GM20431 (cell line): Measurements from ENCODE around the gene ANXA4.
"Not testable (repeated sequence)": the region's sequence is repeated elsewhere in the genome, so short reads cannot be mapped to it uniquely, and the experiment has no call there.

Experiments used
- in situ Hi-C: fragments of 300-500 bp; cut with MseI, MboI; formaldehyde crosslinking; loops from one replicate; pipeline ENCODE4 v1.15.0; 2020; ENCODE audit warnings: low sequenced_read_pairs; ENCODE audit not compliant: unreplicated experiment

Gene ANXA4

DNA sequence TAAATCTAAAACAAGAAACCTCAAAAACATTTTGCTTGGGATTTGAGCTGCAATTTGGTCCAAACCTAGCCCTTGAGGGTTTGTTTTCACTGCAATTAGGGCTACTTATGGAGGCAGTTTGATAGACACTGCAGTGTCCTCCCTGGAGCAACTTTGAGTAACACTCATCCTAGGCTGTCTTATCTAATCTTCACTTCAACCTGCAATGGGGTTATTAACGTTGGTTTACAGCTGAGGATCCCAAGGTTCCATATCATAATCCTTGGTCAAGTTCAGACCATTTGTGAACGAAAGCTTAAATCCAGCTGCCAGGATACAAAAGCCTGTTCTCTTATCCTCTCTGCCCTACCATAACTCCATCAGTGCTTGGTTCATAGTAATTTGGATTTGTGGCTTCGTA is 2.5 kb downstream of the ANXA4 start:
- in situ Hi-C loops = no loop called here

DNA sequence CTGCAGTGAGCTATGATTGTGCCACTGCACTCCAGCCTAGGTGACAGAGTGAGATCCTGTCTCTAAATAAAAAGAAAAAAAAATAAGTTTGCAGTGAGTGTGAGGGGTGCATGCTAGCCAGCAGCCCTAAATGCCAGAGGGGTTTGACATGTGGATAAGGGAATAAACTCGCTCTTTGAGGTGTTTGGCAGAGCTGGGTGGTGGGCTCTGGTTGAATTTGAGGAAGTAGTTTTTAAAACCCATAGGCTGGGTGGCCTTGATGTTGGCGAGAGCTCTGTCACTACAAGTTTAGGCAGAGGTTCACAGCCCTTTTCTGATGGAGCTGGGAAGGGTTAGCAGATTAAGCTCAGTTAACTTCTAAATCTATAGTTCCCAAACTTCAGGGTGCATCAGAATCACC is 3.1 kb downstream of the ANXA4 start:
- in situ Hi-C loops = no loop called here

DNA sequence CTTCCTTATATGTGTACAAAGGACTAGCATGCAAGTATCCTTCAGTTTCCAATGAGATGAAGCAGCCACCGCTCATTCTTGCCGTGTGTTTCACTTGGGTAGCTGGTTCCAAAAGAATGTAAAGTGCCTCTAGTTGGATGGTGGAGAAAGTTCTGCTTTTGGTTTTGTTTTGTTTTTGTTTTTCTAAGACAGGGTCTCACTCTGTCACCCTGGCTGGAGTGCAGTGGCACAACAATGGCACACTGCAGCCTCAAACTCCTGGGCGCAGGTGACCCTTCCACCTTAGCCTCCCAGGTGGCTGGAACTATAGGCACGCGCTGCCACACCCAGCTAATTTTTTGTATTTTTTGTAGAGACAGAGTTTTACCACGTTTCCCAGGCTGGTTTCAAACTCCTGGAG is 8.3 kb downstream of the ANXA4 start:
- in situ Hi-C loops = no loop called here

DNA sequence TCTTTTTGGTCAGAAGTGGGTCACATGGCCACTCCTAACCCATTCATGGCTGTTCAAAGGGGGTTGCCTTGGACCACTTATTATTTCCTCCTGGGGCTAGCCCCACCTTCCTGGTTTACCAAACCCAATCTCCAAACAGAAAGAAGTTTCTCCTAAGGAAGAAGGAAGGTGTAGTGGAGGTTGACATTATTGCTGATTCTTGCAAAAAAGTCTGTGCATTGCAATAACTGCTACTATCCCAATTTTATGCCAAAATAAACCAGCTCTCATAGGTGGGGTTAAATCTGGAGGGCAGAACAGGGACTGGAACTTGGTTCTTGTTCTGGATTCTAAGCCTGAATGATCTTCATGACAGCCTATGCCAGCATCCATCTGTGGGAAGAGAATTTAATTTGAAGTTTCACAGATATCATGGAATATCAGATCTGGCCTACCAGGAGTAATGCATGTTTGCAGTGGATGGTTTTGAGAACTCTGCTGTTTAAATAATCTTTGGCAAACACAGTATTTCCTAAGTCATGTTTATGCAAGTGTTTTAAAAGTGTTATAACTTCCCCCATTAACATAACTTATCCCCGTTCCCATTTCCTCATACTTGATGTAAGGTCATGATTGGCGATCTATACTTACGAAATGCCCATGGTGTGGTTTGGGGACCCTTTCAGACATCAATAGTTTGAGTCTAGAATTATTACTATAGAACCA is 11.9 kb downstream of the ANXA4 start:
- in situ Hi-C loops = no loop called here

DNA sequence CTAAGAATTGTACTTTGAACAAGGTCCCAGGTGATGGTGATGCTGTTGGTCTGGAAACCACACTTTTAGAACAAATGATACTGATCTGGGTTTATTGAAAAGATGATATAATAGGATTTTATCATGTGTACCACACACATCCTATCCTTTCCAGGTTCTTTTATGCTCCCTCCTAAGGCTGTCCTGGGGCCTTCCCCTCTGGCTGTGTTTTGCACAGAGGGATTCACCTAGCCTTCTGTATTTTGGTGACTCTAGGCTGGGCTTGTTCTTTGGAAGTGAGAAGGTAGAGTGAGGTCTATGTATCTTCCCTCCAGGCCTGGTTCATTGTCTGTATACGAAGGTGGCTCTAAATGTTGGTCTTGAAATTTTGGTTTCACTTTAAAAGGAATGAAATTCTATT is 12.7 kb downstream of the ANXA4 start:
- in situ Hi-C loops = no loop called here

DNA sequence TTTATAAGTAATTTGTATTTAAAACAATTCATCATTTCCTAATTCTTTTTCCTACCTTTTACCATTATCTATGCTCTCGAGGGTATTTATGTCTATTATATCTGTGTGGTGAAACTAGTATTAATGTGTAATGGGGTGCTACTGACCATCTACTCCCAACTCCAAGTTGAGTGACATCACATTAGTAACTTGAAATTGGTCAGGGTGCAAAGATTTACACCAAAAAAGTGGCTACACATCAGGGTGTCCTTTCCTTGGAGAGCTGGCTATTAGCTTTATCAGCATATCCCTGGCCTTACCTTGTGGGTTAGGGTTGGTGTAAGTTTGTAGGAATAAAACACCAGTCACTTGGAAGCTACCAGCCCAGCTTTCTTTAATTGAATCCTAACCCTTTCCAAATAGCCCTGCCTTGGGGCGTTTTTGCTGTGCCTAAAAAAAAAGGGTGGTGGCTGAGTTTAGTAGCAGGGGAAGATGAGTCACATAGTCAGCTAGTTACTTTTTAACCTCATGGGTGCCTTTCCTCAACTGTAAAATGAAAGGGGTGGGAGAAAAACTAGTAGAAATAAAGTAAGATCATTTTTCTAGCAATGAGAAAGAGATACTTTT is 14.0 kb downstream of the ANXA4 start:
- in situ Hi-C loops = no loop called here

DNA sequence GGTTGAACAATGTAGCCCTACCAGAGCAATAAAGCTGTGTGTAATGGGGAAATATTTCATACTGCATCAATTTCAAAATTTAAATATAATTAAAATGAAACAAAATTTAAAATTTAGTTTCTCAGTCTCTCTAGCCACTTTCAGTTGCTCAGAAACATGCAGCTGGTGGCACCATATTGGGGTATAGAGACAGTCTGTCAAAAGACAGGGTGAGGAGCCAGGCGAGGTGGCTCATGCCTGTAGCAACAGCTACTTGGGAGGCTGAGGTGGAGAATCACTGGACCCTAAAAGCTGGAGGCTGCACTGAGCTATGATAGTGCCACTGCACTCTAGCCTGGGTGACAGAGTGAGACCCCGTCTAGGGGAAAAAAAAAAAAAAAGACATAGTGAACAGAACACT is 20.1 kb downstream of the ANXA4 start:
- in situ Hi-C loops = no loop called here

DNA sequence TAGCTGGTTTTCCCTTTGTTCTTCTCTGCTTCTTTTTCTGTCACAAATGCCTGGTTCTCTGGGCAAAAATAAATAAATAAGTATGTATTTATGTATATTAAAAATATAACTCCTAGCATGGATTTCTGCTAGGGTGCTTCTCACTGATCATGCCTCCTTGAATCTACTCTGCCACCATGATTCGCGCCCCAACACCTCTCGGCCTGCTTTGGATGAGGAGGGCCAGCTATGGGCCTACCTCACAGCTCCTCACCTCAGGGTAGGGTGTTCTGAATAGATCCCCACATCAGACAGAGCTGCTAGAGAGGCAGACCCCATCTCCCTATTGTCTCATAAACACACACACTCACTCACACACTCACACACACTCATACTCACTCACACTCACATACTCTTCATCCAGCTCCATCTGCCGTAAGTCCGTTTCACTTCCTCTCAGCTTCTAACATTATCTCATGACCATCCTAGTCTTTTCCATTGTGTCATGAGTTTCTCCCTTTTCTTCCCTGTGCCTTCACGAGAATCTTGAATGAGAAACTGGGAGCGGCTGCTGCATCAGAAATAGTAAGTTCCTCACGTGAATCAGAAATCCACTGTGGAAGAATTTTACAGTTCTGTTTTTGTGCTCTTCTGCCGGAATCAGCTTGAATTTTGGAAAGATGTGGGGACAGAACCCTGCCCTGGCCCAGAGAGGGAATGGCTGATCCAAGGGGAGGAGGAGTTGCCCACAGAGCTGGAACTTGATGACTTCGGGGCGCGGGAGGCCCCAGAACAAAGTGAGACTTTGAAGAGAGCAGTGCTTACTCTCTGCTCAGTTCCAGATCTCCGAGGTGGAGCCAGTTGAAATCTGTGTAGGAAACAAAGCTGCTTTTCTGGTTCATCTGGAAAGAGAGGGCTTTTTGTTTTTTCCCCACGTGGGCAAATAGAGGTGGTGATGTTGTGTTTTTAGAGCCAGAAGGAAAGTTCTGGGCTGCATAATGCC is 20.9 kb downstream of the ANXA4 start:
- in situ Hi-C loops = no loop called here

DNA sequence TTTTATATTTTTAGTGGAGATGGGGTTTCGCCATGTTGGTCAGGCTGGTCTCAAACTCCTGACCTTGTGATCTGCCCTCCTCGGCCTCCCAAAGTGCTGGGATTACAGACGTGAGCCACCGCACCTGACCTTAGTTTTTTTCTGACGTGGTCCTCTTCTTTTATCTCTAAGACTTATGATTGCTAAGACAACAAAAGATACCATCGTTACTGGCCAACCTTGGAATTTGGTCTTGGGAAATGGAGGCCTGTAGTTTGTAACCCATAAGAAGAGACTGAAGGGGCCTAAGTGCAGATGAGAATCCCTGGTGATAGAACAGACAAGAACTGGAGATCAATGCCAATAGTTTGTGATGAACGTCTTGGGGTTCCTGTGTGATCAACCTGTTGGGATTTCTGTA is 21.9 kb downstream of the ANXA4 start:
- in situ Hi-C loops = not testable (repeated sequence)

DNA sequence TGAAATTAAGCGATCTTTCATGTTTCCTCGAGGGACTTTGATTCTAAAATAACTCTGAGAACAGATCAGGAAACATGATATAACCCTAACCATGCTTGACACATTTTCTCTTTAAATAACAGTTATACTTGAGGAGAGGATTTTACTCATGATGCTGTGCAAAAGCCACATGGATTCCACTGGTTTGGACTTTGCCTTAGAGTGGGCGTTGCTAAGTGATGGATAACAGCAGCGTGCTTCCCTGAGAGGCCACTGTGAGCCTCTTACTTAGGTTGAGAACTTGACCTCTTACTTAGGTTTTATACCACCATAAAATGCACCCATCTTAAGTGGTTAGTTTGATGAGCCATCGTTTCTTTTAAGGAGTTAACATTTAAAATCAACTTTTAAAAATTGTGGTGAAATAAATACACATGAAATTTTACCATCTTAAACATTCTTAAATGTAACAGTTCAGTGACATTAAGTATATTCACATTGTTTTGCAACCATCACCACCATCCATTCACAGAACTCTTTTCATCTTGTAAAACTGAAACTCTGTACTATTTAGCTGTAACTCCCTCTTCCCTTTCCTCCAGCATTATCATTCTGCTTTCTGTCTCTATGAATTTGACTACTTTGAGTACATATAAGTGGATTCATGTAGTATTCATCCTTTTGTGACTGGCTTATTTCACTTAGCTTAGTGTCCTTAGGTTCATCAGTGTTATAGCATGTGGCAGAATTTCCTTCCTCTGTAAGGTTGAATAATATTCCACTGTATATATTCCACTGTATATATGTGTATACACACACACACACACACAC is 22.6 kb downstream of the ANXA4 start:
- in situ Hi-C loops = no loop called here

DNA sequence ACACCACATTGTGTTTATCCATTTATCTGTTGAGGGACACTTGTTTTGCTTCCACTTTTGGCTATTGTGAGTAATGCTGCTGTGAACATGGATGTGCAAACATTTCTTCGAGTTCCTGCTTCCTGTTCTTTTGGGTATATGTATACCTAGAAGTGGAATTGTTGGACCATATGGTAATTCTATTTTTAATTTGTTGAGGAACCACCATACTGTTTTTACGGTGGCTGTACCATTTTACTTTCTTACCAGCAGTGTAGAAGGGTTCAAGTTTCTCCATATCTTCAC is 23.1 kb downstream of the ANXA4 start:
- in situ Hi-C loops = no loop called here

DNA sequence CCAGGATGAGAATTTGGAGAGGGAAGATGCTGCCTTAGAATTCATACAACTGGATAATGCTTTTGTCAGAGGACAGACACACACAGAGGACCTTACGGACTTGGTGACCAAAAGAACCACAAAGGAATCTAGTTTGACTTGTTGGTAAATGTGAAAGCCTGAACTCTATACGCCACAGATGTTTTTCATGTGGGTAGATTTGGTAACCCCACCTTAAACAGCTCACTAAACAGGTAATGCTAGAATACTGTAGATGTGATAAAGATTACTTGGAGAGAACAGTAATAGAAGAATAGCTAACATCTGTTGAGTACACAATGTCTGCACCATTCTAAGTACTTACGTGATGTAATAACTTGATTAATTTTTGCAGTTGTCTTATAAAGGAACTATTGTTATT is 24.1 kb downstream of the ANXA4 start:
- in situ Hi-C loops = no loop called here

DNA sequence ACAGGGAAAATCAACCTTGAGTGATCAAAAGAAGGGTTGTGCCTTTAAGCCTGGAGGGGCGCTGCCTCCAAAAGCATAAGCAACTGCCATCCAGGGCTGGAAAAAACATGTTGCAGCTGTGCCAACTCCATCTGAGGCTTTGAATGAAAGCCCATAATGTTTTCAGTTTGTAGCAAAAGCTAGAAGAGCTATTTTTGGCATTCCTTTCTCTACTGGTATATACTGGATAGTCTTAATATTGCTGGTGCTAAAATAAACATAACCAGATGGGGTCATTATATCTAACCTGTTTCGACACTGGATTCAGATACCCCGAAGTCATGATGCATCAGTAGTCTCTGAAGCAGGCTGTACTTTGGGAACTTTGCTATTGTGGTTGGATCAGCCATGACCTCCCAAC is 25.1 kb downstream of the ANXA4 start:
- in situ Hi-C loops = no loop called here

DNA sequence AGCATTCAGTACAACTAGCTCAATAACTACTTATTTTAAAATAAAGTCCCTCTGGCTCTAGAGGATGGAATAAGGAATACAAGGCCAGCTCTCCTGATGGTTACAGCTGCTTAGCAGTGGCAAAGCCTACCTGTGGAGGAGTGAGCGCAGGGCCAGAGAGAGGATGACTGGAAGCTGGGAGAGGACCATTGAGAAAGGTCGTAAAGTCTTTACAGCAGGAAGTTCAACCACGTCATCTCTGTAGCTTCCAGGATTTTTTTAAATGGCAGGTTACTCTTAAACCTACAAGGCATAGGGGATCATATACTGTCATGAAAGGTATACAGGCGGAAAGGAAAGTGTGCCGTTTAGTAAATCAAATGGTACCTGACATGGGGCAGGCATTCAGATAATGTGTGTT is 26.3 kb downstream of the ANXA4 start:
- in situ Hi-C loops = no loop called here

DNA sequence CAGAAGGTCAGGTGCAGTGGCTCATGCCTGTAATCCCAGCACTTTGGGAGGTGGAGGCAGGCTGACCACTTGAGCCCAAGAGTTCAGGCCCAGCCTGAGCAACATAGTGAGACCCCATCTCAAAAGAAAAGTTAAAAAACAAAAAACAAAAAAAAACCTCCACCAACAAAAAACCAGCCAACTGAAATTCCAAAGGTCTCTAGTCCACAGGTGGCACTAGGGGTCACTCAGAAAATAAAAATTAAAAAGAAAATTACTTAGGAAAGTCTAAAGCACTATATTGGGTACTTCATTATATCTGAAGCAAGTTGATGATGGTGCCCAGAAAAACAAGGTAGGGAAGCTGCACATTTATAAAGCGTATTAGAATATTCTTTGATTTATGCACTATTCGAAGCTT is 26.9 kb downstream of the ANXA4 start:
- in situ Hi-C loops = no loop called here

DNA sequence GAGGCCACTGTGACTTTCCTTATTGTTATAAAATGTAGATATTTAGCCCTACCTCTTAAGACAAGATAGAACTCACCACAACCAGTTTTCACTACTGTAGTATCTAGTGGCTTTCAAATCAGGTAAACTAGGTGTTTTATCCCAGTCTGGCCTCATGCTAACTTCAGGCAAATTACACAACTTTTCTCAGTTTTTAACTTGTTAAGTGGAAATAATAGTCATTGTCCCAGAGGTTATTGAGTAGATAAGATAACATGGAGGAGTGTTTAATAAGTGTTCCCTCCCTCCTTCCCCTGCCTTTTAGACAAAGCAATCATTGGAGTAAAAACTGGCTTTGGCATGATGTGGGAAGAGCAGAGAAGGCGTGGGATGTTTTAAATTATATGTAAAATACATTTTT is 27.3 kb downstream of the ANXA4 start:
- in situ Hi-C loops = no loop called here

DNA sequence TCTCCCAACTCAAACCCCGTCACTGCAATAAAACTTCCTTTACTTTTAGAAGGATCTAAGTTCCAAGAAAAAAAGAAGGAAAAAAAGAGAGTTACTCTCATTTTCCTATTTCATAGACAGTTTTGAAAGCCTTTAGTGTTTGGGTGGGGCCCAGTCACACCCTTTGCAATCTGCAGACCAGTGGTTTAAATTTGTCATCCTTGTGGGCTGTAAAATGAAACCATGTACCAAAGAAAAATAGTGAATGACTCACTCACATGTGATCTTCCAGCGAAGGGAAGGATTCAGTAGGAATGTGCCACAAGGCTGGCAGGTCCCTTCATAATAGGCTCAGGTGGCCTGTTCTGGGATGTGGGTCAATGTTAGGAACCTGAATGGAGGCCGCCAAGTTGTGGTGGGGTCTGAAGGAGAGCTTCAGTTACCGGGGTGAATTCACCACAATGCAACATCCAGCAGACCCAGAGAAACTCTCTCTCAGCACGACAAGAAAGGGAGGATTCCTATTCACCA is 28.3 kb downstream of the ANXA4 start:
- in situ Hi-C loops = no loop called here

DNA sequence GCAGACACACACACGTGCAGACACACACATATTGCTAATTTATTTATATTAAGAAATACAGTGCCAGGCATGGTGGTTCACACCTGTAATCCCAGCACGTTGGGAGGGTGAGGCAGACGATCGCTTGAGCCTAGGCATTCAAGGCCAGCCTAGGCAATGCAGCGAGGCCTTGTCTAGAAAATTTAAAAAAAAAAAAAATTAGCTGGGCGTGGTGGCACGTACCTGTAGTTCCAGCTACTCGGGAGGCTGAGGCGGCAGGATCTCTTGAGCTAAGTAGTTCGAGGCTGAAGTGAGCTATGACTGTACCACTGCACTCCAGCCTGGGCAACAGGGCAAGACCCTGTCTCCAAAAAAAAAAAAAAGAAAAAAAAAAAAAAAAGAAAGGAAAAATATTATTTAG is 28.8 kb downstream of the ANXA4 start:
- in situ Hi-C loops = no loop called here

DNA sequence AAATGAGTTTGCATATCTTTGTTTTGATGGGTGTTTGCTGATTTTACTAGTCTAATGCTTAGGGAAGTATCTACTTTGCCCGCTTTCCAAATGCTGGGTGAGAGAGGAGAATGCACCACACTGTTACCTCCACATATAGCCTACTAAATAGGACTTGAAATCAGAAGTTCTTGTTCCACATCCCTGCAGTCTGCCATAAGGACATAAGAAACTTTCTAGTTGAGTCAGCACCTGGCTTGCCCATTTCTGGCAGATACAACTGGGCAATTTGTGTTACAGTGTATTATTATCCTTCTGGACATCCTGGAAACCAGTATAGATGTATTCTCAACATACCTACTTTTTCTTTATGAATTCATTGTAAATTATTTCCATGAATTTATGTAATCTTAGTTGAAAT is 29.5 kb downstream of the ANXA4 start:
- in situ Hi-C loops = no loop called here

DNA sequence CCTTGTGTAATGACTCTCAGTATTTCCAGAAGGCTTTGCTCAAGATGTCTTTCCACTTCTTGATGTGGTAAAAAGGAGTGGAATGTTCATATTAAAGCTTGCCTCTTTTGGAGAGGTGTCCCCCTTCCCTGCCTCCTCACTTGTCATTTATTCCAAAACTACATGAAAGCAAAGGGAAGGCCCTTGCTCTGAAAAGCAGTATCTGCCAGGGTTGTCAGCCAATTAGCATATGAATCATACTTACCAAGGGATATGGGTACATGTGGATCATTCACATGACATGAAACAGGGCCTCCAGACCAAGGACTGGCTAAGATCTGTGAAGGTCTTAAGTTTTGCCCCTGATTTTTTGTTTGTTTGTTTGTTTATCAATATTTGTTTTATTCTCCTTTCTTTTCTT is 31.3 kb downstream of the ANXA4 start:
- in situ Hi-C loops = no loop called here
